ENCODE data around the gene MED8. TPM values are rescaled to one million over a fixed set of nuclear protein-coding genes. Genes with fewer than 3 reads are reported as not detected.
A peak's percentile ranks its signal among the peaks of the same experiment; 100 is the strongest.

The MED8 gene
- total and polyA plus RNA-seq, 9 of the 15 experiments (the other 6 are each of a cell fraction or from before 2014, with no cell fraction given) = 23.0 to 120 (median 56.4) TPM

DNA sequence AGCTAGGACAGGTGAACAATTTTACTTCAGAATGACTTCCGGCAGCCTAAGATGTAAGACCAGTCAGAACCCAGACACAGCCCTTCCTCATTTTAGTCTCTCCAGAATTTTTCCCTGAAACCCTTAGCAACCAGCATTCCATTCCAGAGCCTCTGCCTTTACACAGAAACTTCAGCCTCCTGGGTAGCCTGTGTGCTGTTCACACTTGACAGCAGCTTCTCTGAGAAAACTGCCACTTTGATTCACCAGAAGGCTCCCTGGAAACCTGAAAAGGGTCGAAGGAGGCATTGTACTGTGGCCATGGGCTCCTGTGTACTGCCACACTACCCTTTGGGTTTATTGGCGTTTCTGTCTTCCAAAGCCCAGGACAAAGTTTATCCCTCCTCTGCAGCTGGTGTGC is 46.8 kb upstream of the MED8 start (continued):
- TF ChIP-seq L3MBTL2 (IDR thresholded peaks at IDR 0.05) = no peak
- no peak for TF ChIP-seq PCBP2 (IDR thresholded peaks at IDR 0.05; ENCODE audit: low read depth, low read length, poor library complexity, severe bottlenecking)

DNA sequence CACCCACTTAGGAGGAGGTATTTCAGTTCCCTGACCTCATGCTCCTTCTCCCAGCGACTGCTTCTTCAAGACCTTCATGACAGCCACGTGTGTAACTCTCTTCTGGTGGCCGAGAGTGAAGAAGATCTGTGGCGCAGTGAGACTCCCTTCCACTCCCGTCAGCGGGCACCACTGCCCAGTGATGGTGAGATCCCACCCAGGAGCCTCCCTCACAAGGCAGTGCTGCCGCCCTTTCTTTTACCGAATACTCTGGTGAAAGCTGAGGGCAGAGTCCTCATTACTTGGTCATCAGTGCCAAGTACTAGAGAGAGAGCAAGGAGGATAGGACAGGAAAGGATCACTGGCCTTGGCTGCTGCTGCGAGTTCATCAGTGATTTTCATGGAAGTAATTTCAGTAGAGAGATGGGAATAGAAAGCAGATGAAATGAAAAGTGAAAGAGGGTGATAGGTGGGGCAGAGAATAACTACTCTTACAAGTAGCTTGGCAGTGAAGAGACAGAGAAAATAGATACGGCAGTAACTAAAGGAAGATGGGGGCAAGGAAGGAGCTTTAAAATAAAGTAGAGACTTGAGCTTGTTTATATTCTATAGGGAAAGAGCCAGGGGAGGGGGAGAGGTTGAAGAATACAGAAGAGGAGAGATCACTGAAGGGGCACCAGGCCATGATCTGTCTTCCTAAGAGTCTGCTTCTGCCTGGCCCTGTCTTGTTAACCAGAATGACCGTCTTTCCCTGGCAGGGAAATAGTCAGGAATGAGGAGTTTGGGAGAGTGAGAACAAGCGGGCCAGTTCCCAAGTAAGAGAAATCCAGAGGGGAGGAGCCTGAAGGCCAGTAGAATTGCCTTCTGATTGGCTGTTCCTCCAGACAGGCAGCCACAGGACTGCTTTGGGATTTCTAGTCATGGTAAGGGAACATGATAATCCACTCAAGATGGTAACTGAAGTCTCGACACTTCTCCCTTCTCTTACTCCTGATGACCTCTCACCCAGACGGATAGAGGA is 45.8 kb upstream of the MED8 start:
- no TSS peak for BruUV-seq (replicated peaks)

More for the DNA sequence above, 45.8 kb upstream of the MED8 start:
- H3K36me3 ChIP-seq (ENCODE audit: control insufficient read depth, insufficient read depth, low read length) = peaks cover 52% of the 10 kb centered on the region; the same call in 2 of the 3 replicates
- ATAC-seq = peak; percentile 35
- peak in 1 of 4 experiments; percentile 29 for DNase-seq (ENCODE audit: extremely low read depth in 1 of 4, low spot score in 3 of 4)
- H3K79me2 ChIP-seq (ENCODE audit: control insufficient read depth, insufficient read depth, low read length) = no peaks in the 10 kb centered on the region
- H3K27me3 ChIP-seq (ENCODE audit: control insufficient read depth in 2 of 2, insufficient read depth in 2 of 2, low read length in 2 of 2) = no peaks in the 10 kb centered on the region
- H3K9me1 ChIP-seq (ENCODE audit: control insufficient read depth, insufficient read depth, low read length) = no peaks in the 10 kb centered on the region
- CTCF ChIA-PET (ENCODE audit: low intra/inter-chr PET ratio) = no interaction called here
- in situ Hi-C loops (cut with MboI) (no loop called here), intact Hi-C loops (cut with micrococcal nuclease) (no loop called here)
- POLR2A ChIA-PET = interaction anchor here (0.6 to 0.7 kb wide), 3 partner anchors 15 to 65 kb away, joined by 3 read pairs; no protein-coding TSS in a partner anchor
- no peak overlapping the region for H3K27ac ChIP-seq (ENCODE audit: extremely low read depth, low read depth, low read length)
- no peaks in the 10 kb centered on the region for H3K9me3 ChIP-seq (replicated peaks; ENCODE audit: control insufficient read depth, insufficient read depth, low read depth, low read length)
- no peak overlapping the region for H3K4me3 ChIP-seq
- no peaks in the 10 kb centered on the region for H3K4me1 ChIP-seq (replicated peaks in 1 of 2; ENCODE audit: control insufficient read depth in 2 of 2, insufficient read depth in 2 of 2, low read length in 2 of 2)
- FAIRE-seq = no peak
- H3K9ac ChIP-seq (ENCODE audit: insufficient read depth in 1 of 2, low read depth in 2 of 2, low read length in 2 of 2) = no peak overlapping the region
- no peaks in the 10 kb centered on the region for H4K20me1 ChIP-seq (replicated peaks; ENCODE audit: control insufficient read depth, insufficient read depth, low read length)
- no peak overlapping the region for H3K4me2 ChIP-seq (ENCODE audit: insufficient read depth, low read length)
- TF ChIP-seq, protein P1, sequence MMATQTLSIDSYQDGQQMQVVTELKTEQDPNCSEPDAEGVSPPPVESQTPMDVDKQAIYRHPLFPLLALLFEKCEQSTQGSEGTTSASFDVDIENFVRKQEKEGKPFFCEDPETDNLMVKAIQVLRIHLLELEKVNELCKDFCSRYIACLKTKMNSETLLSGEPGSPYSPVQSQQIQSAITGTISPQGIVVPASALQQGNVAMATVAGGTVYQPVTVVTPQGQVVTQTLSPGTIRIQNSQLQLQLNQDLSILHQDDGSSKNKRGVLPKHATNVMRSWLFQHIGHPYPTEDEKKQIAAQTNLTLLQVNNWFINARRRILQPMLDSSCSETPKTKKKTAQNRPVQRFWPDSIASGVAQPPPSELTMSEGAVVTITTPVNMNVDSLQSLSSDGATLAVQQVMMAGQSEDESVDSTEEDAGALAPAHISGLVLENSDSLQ (IDR thresholded peaks at IDR 0.05) = peak; percentile 27; the same call in 1 of the 2 replicates
- TF ChIP-seq, protein P2, sequence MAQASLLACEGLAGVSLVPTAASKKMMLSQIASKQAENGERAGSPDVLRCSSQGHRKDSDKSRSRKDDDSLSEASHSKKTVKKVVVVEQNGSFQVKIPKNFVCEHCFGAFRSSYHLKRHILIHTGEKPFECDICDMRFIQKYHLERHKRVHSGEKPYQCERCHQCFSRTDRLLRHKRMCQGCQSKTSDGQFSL (CRISPR knock-in tag; IDR thresholded peaks at IDR 0.05) = no peak
- TF ChIP-seq, protein P2 (tag; IDR thresholded peaks at IDR 0.05) = no peak
- H2AFZ ChIP-seq (ENCODE audit: low read depth, low read length) = no peak overlapping the region
- 65% methylated on average over 14 of the region's 14 CpGs for WGBS (ENCODE audit: insufficient coverage, low coverage, missing lambda C conversion rate)
